HG02885 (cell line): Measurements from ENCODE around the gene SEC61A1.

Experiments used
- ATAC-seq: cut with Tn5 transposase; IDR thresholded peaks from one replicate; pipeline ENCODE4 v1.9.1; 2021; ENCODE audit warnings: mild to moderate bottlenecking; ENCODE audit not compliant: unreplicated experiment, poor library complexity

Gene SEC61A1

DNA sequence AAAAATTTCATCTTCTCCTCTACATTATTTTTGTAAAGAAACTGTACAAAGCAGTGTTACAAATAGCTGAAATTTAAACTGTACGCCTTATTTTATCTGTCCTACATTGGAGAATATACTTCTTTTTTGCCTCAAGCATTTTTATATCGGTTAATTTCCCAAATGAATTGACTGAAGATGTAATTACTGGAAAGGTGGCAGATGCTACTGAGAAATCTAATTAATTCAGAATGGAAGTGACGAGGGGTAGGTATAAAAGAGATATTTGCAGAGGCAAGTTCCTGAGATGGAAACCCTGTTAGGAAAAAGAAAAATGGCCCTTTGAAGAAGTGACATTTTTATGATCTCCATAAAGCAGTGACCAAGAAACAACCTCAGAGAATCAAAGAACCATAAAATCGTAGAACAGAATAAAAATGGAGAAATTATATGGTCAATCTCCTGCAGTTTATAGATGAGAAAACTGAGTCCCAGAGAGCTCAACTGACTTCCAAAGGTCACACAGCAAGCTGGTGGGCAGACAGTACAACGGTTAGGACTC lies 51.0 kb downstream of the SEC61A1 start:
- ATAC-seq = no peak

DNA sequence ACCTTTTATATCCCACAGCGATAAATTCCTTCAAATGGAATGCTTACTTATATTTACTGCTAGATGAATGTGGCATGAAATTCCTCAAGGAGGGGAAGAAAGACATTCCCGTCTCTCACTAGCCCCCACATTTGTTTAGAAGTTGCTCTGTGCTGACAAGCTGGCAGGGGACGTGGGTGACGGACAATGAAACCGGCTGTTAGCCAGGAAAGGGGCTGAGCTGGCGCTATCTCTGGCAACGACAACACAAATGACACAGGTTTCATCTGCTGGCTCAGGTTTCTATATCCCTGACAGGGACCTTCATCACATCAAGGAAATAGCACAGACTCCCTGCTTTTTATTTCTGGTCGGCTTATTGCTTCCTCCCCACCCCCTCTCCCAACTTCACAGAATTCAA lies 55.6 kb downstream of the SEC61A1 start:
- ATAC-seq = no peak

DNA sequence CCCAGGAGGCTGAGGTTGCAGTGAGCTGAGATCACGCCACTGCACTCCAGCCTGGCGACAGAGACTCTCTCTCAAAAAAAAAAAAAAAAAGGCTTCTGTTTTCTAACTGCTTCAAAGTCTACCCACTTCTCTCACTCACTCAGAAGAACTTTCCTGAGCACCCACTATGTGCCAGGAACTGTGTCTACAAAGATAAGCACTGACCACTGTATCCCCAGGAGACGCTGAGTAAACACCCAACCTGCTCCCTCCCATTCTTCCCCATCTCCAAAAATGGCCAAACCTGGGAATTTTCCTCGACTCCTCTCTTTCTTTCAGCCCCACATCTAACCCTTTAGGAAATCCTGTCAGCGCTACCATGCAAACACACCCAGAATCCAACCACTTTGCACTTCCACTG lies 58.9 kb downstream of the SEC61A1 start:
- no peak for ATAC-seq

DNA sequence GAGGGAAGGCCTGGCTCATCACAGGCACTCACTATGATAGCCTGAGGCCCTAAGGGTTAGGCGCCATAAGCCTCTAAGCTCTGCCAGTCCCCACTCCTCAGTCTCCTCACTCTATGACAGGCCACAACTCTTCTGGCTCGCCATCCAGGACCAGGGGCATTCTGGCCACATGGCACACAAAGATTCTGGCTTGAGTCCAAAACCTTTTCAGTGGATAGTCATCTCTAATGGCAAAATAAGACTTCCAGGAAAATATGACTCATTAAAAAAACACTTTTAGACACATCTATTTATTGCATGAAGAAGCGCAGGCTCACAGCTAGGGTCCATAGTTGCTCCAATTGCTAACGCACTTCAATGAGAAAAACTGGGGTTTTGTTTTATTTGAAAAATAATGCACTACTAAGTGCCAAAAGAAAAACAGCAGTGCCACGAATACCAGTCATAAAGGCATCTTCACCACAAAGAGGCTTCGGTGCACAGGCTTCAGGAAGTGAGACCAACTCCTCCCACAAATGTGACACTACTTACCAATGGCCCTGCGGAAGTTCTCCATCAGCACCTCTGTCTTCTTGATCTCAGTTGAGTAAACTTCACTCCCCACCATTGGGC lies 60.2 kb downstream of the SEC61A1 start:
- peak; percentile 52 for ATAC-seq

GRCh38 chr3:128113817-128114794 lies 61.9 kb downstream of the SEC61A1 start:
- peak; percentile 77 for ATAC-seq
